Colonic mucosa (tissue), 4 donors: Measurements from ENCODE around the gene SLC48A1. TPM values are rescaled to one million over a fixed set of nuclear protein-coding genes. Genes with fewer than 3 reads are reported as not detected.
A peak's percentile ranks its signal among the peaks of the same experiment; 100 is the strongest.

Experiments
- DNase-seq: peaks from one replicate; pipeline ENCODE4 v3.0.0-alpha.2; 2020
- H3K27ac ChIP-seq: fragments of 200-600 bp; one replicate; pipeline ENCODE4 v1.8.0; 2021
- H3K27me3 ChIP-seq: fragments of 200-600 bp; one replicate; pipeline ENCODE4 v1.8.0; 2021
- H3K36me3 ChIP-seq: fragments of 200-600 bp; one replicate; pipeline ENCODE4 v1.8.0; 2021
- H3K4me1 ChIP-seq: fragments of 200-600 bp; one replicate; pipeline ENCODE4 v1.8.0; 2021; ENCODE audit warnings: mild to moderate bottlenecking
- H3K4me3 ChIP-seq: fragments of 200-600 bp; one replicate; pipeline ENCODE4 v1.8.0; 2021
- H3K9ac ChIP-seq, 2 donors: one replicate each; pipeline ENCODE4 v1.7.0; 2013; ENCODE audit warnings: control low read depth in 2 of 2, low read depth in 2 of 2, low read length in 2 of 2
- H3K9me3 ChIP-seq: fragments of 200-600 bp; one replicate; pipeline ENCODE4 v1.8.0; 2021
- CTCF ChIP-seq: fragments of 200-600 bp; IDR thresholded peaks from one replicate; pipeline ENCODE4 v1.8.0; 2022; ENCODE audit warnings: antibody characterized with exemption, mild to moderate bottlenecking
- intact Hi-C: fragments of 100-400 bp; cut with DNase I; formaldehyde crosslinking; loops from one replicate; pipeline ENCODE4 v1.14.1; 2022
- total RNA-seq, 2 donors: library from RNA; stranded (reverse); fragmentation: NEBNext Ultra II Directional in 1 of 2; extraction: Animal tissue kit (Norgen Biotek cat#: 25700) in 1 of 2; gene quantifications; one replicate each; pipeline ENCODE4 v1.2.1, GENCODE V29; 2021
- donor health status: healthy.
- donor health status: DM: no; HTN: no; CAD: no.
- donor health status: DM: no; HTN: no; CAD: no.

Gene SLC48A1
- total RNA-seq, 2 donors from 2014 or later = 12.2 to 17.9 TPM

GRCh38 chr12:47736216-47736615, 36.8 kb upstream of the SLC48A1 start:
- Histone ChIP-seq H3K4me1 (peaks cover 6% of the 10 kb centered on the region), H3K4me3 (no peak overlapping the region), H3K27me3 (no peaks in the 10 kb centered on the region), H3K36me3 (no peaks in the 10 kb centered on the region), H3K27ac (peak overlapping the region; percentile 45), H3K9me3 (no peaks in the 10 kb centered on the region), H3K9ac (peak overlapping the region in 1 of 2 donors; percentile 46)
- intact Hi-C loops = no loop called here
- TF ChIP-seq CTCF = no peak
- DNase-seq = no peak

GRCh38 chr12:47736877-47737676, 36.0 kb upstream of the SLC48A1 start:
- DNase-seq = peak; percentile 65
- intact Hi-C loops = no loop called here
- Histone ChIP-seq H3K27me3 (no peaks in the 10 kb centered on the region), H3K9ac (peak overlapping the region in 1 of 2 donors; percentile 46), H3K36me3 (no peaks in the 10 kb centered on the region), H3K4me1 (peaks cover 10% of the 10 kb centered on the region), H3K9me3 (no peaks in the 10 kb centered on the region), H3K27ac (peak overlapping the region; percentile 45), H3K4me3 (no peak overlapping the region)
- TF ChIP-seq CTCF = no peak

GRCh38 chr12:47737936-47738594, 35.0 kb upstream of the SLC48A1 start:
- Histone ChIP-seq H3K4me1 (peaks cover 10% of the 10 kb centered on the region), H3K9me3 (no peaks in the 10 kb centered on the region), H3K36me3 (no peaks in the 10 kb centered on the region), H3K27me3 (no peaks in the 10 kb centered on the region), H3K27ac (no peak overlapping the region), H3K4me3 (no peak overlapping the region), H3K9ac (no peak overlapping the region)
- DNase-seq = no peak
- TF ChIP-seq CTCF = no peak
- intact Hi-C loops = no loop called here

GRCh38 chr12:47739297-47739696, 33.7 kb upstream of the SLC48A1 start:
- TF ChIP-seq CTCF = no peak
- intact Hi-C loops = no loop called here
- no peak overlapping the region for H3K27ac ChIP-seq
- peaks cover 10% of the 10 kb centered on the region for H3K4me1 ChIP-seq
- no peaks in the 10 kb centered on the region for H3K27me3 ChIP-seq
- H3K36me3 ChIP-seq = no peaks in the 10 kb centered on the region
- H3K4me3 ChIP-seq = no peak overlapping the region
- no peak for DNase-seq
- no peaks in the 10 kb centered on the region for H3K9me3 ChIP-seq
- no peak overlapping the region for H3K9ac ChIP-seq

- DNase-seq = peak; percentile 58
- Histone ChIP-seq H3K9me3 (no peaks in the 10 kb centered on the region), H3K9ac (peak overlapping the region in 1 of 2 donors; percentile 49), H3K4me1 (peaks cover 10% of the 10 kb centered on the region), H3K27me3 (no peaks in the 10 kb centered on the region), H3K36me3 (no peaks in the 10 kb centered on the region), H3K4me3 (no peak overlapping the region), H3K27ac (no peak overlapping the region)
- no peak for TF ChIP-seq CTCF
- intact Hi-C loops = no loop called here
Measured at GRCh38 chr12:47739979-47740378, 33.1 kb upstream of the SLC48A1 start.
